KOPT-K1 (cell line): ENCODE data around the gene SVEP1.
"Not testable (repeated sequence)": the region's sequence is repeated elsewhere in the genome, so short reads cannot be mapped to it uniquely, and the experiment has no call there.

Source experiments
- H3K27ac ChIP-seq: fragments of 200-600 bp; sonication (generic); 2 replicates; pipeline ENCODE4 v1.5.1; 2016; ENCODE audit warnings: antibody characterized with exemption, mild to moderate bottlenecking, low read depth, low read length; ENCODE audit not compliant: poor library complexity, severe bottlenecking
- H3K36me3 ChIP-seq: fragments of 200-600 bp; sonication (generic); 2 replicates; pipeline ENCODE4 v1.5.1; 2017; ENCODE audit warnings: antibody characterized with exemption, mild to moderate bottlenecking, low read length, moderate library complexity; ENCODE audit not compliant: insufficient read depth
- H3K9me3 ChIP-seq: fragments of 200-600 bp; sonication (generic); 2 replicates; pipeline ENCODE4 v1.5.1; 2017; ENCODE audit warnings: antibody characterized with exemption, low read length, mild to moderate bottlenecking; ENCODE audit not compliant: insufficient read depth, poor library complexity, severe bottlenecking

The SVEP1 gene

GRCh38 chr9:110358992-110359391, 220.5 kb downstream of the SVEP1 start:
- H3K36me3 ChIP-seq, H3K27ac ChIP-seq, H3K9me3 ChIP-seq: not testable (repeated sequence)

GRCh38 chr9:110357505-110357904, 222.0 kb downstream of the SVEP1 start:
- H3K27ac ChIP-seq, result no peak overlapping the region
- no peaks in the 10 kb centered on the region for H3K36me3 ChIP-seq
- no peaks in the 10 kb centered on the region for H3K9me3 ChIP-seq

GRCh38 chr9:110356639-110357395, 222.7 kb downstream of the SVEP1 start:
- Histone ChIP-seq H3K27ac (no peak overlapping the region), H3K9me3 (no peaks in the 10 kb centered on the region), H3K36me3 (no peaks in the 10 kb centered on the region)

- Histone ChIP-seq H3K27ac (no peak overlapping the region), H3K36me3 (no peaks in the 10 kb centered on the region), H3K9me3 (no peaks in the 10 kb centered on the region)
Observed at GRCh38 chr9:110355911-110356310, 223.6 kb downstream of the SVEP1 start.

- Histone ChIP-seq H3K27ac (no peak overlapping the region), H3K9me3 (no peaks in the 10 kb centered on the region), H3K36me3 (no peaks in the 10 kb centered on the region)
Observed at GRCh38 chr9:110351009-110351467, 228.5 kb downstream of the SVEP1 start.

GRCh38 chr9:110346325-110346724, 233.2 kb downstream of the SVEP1 start:
- Histone ChIP-seq H3K36me3 (no peaks in the 10 kb centered on the region), H3K9me3 (no peaks in the 10 kb centered on the region), H3K27ac (no peak overlapping the region)

GRCh38 chr9:110344821-110345220, 234.7 kb downstream of the SVEP1 start:
- no peak overlapping the region for H3K27ac ChIP-seq
- no peaks in the 10 kb centered on the region for H3K9me3 ChIP-seq
- H3K36me3 ChIP-seq, result no peaks in the 10 kb centered on the region

- Histone ChIP-seq H3K9me3 (no peaks in the 10 kb centered on the region), H3K27ac (no peak overlapping the region), H3K36me3 (no peaks in the 10 kb centered on the region)
Observed at GRCh38 chr9:110343551-110343950, 236.0 kb downstream of the SVEP1 start.

GRCh38 chr9:110340306-110340705, 239.2 kb downstream of the SVEP1 start:
- Histone ChIP-seq H3K9me3 (no peaks in the 10 kb centered on the region), H3K27ac (no peak overlapping the region), H3K36me3 (no peaks in the 10 kb centered on the region)

- Histone ChIP-seq H3K27ac (no peak overlapping the region), H3K36me3 (no peaks in the 10 kb centered on the region), H3K9me3 (no peaks in the 10 kb centered on the region)
Observed at GRCh38 chr9:110338143-110338542, 241.4 kb downstream of the SVEP1 start.

GRCh38 chr9:110337727-110338126, 241.8 kb downstream of the SVEP1 start, which contains the start of gene TXNDC8:
Gene TXNDC8, minus strand, starts transcription at chr9:110337863.
- no peaks in the 10 kb centered on the region for H3K36me3 ChIP-seq
- no peaks in the 10 kb centered on the region for H3K9me3 ChIP-seq
- H3K27ac ChIP-seq, result no peak within 1 kb of the TSS

GRCh38 chr9:110336363-110336762, 243.2 kb downstream of the SVEP1 start:
- Histone ChIP-seq H3K9me3 (no peaks in the 10 kb centered on the region), H3K27ac (no peak overlapping the region), H3K36me3 (no peaks in the 10 kb centered on the region)

- Histone ChIP-seq H3K27ac (no peak overlapping the region), H3K9me3 (no peaks in the 10 kb centered on the region), H3K36me3 (no peaks in the 10 kb centered on the region)
Observed at GRCh38 chr9:110334871-110335270, 244.7 kb downstream of the SVEP1 start.

GRCh38 chr9:110334183-110334582, 245.4 kb downstream of the SVEP1 start:
- Histone ChIP-seq H3K36me3 (no peaks in the 10 kb centered on the region), H3K27ac (no peak overlapping the region), H3K9me3 (no peaks in the 10 kb centered on the region)

- H3K9me3 ChIP-seq, result no peaks in the 10 kb centered on the region
- H3K27ac ChIP-seq, result no peak overlapping the region
- H3K36me3 ChIP-seq, result no peaks in the 10 kb centered on the region
Observed at GRCh38 chr9:110332766-110333165, 246.8 kb downstream of the SVEP1 start.

- H3K36me3 ChIP-seq, result no peaks in the 10 kb centered on the region
- no peaks in the 10 kb centered on the region for H3K9me3 ChIP-seq
- H3K27ac ChIP-seq, result no peak overlapping the region
Observed at GRCh38 chr9:110330484-110331105, 248.9 kb downstream of the SVEP1 start.
